K562 (cell line): ENCODE results near the gene DBT. TPM values are rescaled to one million over a fixed set of nuclear protein-coding genes. Genes with fewer than 3 reads are reported as not detected.

Experiments
- BACH1 ChIP-seq: fragments of 200-800 bp; sonication (Bioruptor generic); IDR thresholded peaks from 2 replicates; pipeline ENCODE4 v1.6.1; 2016; ENCODE audit warnings: missing genetic modification characterization, missing compliant biosample characterization
- BRF1 ChIP-seq: IDR thresholded peaks from 3 replicates; pipeline ENCODE4 v1.6.1; 2011; ENCODE audit warnings: borderline replicate concordance, mild to moderate bottlenecking; ENCODE audit not compliant: insufficient read length; ENCODE audit errors: extremely low read depth
- ESRRB ChIP-seq: fragments of 250-450 bp; sonication (Bioruptor Pico); IDR thresholded peaks from 2 replicates; pipeline ENCODE4 v1.5.0; 2020; ENCODE audit warnings: mild to moderate bottlenecking, moderate library complexity, borderline replicate concordance
- ETV1 ChIP-seq: fragments of 450-650 bp; conservative IDR thresholded peaks from 2 replicates; pipeline ENCODE4 v1.6.1; 2016; ENCODE audit warnings: missing genetic modification characterization, control low read depth, low read depth, missing compliant biosample characterization
- HDAC2 ChIP-seq: fragments of 450-650 bp; IDR thresholded peaks from 2 replicates; pipeline ENCODE4 v1.6.1; 2016; ENCODE audit warnings: mild to moderate bottlenecking
- KHSRP ChIP-seq: fragments of 450-650 bp; IDR thresholded peaks from 2 replicates; pipeline ENCODE4 v1.6.1; 2017
- MECOM ChIP-seq: fragments of 250-450 bp; sonication (Bioruptor Pico); IDR thresholded peaks from 2 replicates; pipeline ENCODE4 v1.8.0; 2022; ENCODE audit warnings: inconsistent platforms
- MEF2D ChIP-seq: conservative IDR thresholded peaks from 2 replicates; pipeline ENCODE4 v1.6.1; 2016; ENCODE audit warnings: low read depth, missing genetic modification characterization, missing compliant biosample characterization
- NRF1 ChIP-seq, 2 experiments: fragments of 450-650 bp; IDR thresholded peaks in 1 of 2; conservative IDR thresholded peaks in 1 of 2; 2 replicates each; pipeline ENCODE4 v1.6.1; 2014; ENCODE audit warnings: mild to moderate bottlenecking in 2 of 2
- PCBP1 ChIP-seq: fragments of 200-400 bp; formaldehyde crosslinking; IDR thresholded peaks from 2 replicates; pipeline ENCODE4 v1.6.1; 2018; ENCODE audit warnings: mild to moderate bottlenecking, low read depth, low read length; ENCODE audit not compliant: poor library complexity, severe bottlenecking
- SNIP1 ChIP-seq: fragments of 450-650 bp; IDR thresholded peaks from 2 replicates; pipeline ENCODE4 v1.7.1; 2017; ENCODE audit warnings: low read depth, mild to moderate bottlenecking
- TAF1 ChIP-seq: IDR thresholded peaks from 2 replicates; pipeline ENCODE4 v1.6.1; 2011; ENCODE audit warnings: mild to moderate bottlenecking, low read length, moderate library complexity; ENCODE audit not compliant: insufficient read depth, control insufficient read depth, severe bottlenecking; ENCODE audit errors: extremely low read depth
- TSC22D4 ChIP-seq: fragments of 450-650 bp; IDR thresholded peaks from 2 replicates; pipeline ENCODE4 v1.6.1; 2016; ENCODE audit warnings: missing genetic modification characterization, missing biosample characterization, control low read depth
- XRCC3 ChIP-seq: fragments of 450-650 bp; IDR thresholded peaks from 2 replicates; pipeline ENCODE4 v1.6.1; 2017; ENCODE audit warnings: mild to moderate bottlenecking, moderate library complexity
- ZC3H11A ChIP-seq: IDR thresholded peaks from 2 replicates; pipeline ENCODE4 v1.6.1; 2012; ENCODE audit warnings: low read depth, low read length, improper control_type of control experiment
- ZFPM2 ChIP-seq: fragments of 250-450 bp; sonication (Bioruptor Pico); IDR thresholded peaks from 2 replicates; pipeline ENCODE4 v1.5.1; 2022; ENCODE audit warnings: mild to moderate bottlenecking
- ZNF41 ChIP-seq: fragments of 250-450 bp; sonication (Bioruptor Pico); conservative IDR thresholded peaks from 2 replicates; pipeline ENCODE4 v1.4.0; 2020; ENCODE audit warnings: mild to moderate bottlenecking
- polyA plus RNA-seq, 8 experiments: library from polyadenylated mRNA; depleted of rRNA in 4 of 8; stranded (reverse) in 5 of 8; unstranded in 3 of 8; fragments of >200 nt; fragmentation: Nextera tagmentation in 2 of 8; fragmentation: Illumina TruSeq in 1 of 8; extraction: Ambion mirVana in 2 of 8; extraction: Trizol in 1 of 8; gene quantifications; 2 replicates each; pipeline versions ENCODE4 v1.2.1 to v1.2.3, GENCODE V29; 2011 to 2014; ENCODE audit warnings: inconsistent platforms in 1 of 8, missing spikeins in 1 of 8
- total RNA-seq, 7 experiments: library from RNA; depleted of rRNA in 6 of 7; stranded (reverse); fragments of >200 nt in 6 of 7; fragmentation: Illumina TruSeq in 2 of 7; extraction: Trizol in 2 of 7; gene quantifications; 2 replicates each; pipeline versions ENCODE4 v1.2.1 to v1.2.3, GENCODE V29; 2011 to 2021; ENCODE audit warnings: low replicate concordance in 1 of 7
- TF ChIP-seq, protein P1 (sequence below): fragments of 450-650 bp; IDR thresholded peaks from 2 replicates; pipeline ENCODE4 v1.6.1; 2016
- TF ChIP-seq, protein P2 (sequence below): fragments of 450-650 bp; conservative IDR thresholded peaks from 2 replicates; pipeline ENCODE4 v1.6.1; 2016; ENCODE audit warnings: missing genetic modification characterization, low read depth, mild to moderate bottlenecking, missing compliant biosample characterization, moderate library complexity
- TF ChIP-seq, protein P3 (sequence below): fragments of 250-450 bp; sonication (Bioruptor Pico); IDR thresholded peaks from 2 replicates; pipeline ENCODE4 v1.4.0; 2020; ENCODE audit warnings: mild to moderate bottlenecking
- TF ChIP-seq, protein P4 (sequence below): fragments of 150-350 bp; IDR thresholded peaks from 2 replicates; pipeline ENCODE4 v1.6.1; 2014; ENCODE audit warnings: low read depth, mild to moderate bottlenecking, low read length, borderline replicate concordance
- TF ChIP-seq, protein P5 (sequence below): IDR thresholded peaks from 3 replicates; pipeline ENCODE4 v1.6.1; 2011; ENCODE audit warnings: borderline replicate concordance, mild to moderate bottlenecking; ENCODE audit not compliant: insufficient read length, insufficient read depth

Gene DBT
- total and polyA plus RNA-seq, 9 of the 15 experiments (the other 6 are each of a cell fraction or from before 2014, with no cell fraction given): 2.7 to 13.5 (median 7.3) TPM

DNA sequence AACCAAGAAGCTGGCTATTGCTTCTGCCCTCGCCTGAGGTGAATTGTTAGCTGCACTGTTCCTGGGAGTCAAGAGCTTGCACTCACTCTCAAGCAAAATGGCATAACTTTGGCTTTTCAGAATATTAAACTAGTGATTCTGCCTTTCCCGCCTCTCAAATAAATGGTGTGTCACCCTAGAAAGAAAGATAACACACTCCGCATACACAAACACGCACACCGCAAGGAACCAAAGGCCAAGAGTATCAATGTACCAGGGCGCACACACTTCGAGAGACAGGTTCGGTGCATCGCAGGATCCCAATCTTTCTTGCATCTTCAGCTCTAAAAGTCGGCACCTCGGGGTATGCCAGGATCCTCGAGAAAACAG, 15.9 kb upstream of the DBT start (continued):
- TF ChIP-seq, protein P1, sequence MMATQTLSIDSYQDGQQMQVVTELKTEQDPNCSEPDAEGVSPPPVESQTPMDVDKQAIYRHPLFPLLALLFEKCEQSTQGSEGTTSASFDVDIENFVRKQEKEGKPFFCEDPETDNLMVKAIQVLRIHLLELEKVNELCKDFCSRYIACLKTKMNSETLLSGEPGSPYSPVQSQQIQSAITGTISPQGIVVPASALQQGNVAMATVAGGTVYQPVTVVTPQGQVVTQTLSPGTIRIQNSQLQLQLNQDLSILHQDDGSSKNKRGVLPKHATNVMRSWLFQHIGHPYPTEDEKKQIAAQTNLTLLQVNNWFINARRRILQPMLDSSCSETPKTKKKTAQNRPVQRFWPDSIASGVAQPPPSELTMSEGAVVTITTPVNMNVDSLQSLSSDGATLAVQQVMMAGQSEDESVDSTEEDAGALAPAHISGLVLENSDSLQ: no peak
- TF ChIP-seq MEF2D (tag) (no peak), ETV1 (tag) (0 out of 2 replicates have a peak, but pooled peaks have one; percentile 16), ZNF41 (CRISPR knock-in tag) (0 out of 2 replicates have a peak, but pooled peaks have one; percentile 31), NRF1 (conservative IDR thresholded peaks at IDR 0.05 in 1 of 2, IDR thresholded peaks at IDR 0.05 in 1 of 2) (no peak), ESRRB (no peak), TAF1 (no peak), MECOM (no peak), ZC3H11A (no peak), BACH1 (0 out of 2 replicates have a peak, but pooled peaks have one; percentile 42), TSC22D4 (tag) (no peak), BRF1 (no peak), PCBP1 (no peak), ZFPM2 (CRISPR knock-in tag) (no peak), HDAC2 (no peak), XRCC3 (no peak), KHSRP (no peak), SNIP1 (no peak)
- TF ChIP-seq, protein P2, sequence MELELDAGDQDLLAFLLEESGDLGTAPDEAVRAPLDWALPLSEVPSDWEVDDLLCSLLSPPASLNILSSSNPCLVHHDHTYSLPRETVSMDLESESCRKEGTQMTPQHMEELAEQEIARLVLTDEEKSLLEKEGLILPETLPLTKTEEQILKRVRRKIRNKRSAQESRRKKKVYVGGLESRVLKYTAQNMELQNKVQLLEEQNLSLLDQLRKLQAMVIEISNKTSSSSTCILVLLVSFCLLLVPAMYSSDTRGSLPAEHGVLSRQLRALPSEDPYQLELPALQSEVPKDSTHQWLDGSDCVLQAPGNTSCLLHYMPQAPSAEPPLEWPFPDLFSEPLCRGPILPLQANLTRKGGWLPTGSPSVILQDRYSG: peak; percentile 80
- TF ChIP-seq, protein P3, sequence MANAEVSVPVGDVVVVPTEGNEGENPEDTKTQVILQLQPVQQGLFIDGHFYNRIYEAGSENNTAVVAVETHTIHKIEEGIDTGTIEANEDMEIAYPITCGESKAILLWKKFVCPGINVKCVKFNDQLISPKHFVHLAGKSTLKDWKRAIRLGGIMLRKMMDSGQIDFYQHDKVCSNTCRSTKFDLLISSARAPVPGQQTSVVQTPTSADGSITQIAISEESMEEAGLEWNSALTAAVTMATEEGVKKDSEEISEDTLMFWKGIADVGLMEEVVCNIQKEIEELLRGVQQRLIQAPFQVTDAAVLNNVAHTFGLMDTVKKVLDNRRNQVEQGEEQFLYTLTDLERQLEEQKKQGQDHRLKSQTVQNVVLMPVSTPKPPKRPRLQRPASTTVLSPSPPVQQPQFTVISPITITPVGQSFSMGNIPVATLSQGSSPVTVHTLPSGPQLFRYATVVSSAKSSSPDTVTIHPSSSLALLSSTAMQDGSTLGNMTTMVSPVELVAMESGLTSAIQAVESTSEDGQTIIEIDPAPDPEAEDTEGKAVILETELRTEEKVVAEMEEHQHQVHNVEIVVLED (CRISPR knock-in tag): 0 out of 2 replicates have a peak, but pooled peaks have one; percentile 21
- TF ChIP-seq, protein P4, sequence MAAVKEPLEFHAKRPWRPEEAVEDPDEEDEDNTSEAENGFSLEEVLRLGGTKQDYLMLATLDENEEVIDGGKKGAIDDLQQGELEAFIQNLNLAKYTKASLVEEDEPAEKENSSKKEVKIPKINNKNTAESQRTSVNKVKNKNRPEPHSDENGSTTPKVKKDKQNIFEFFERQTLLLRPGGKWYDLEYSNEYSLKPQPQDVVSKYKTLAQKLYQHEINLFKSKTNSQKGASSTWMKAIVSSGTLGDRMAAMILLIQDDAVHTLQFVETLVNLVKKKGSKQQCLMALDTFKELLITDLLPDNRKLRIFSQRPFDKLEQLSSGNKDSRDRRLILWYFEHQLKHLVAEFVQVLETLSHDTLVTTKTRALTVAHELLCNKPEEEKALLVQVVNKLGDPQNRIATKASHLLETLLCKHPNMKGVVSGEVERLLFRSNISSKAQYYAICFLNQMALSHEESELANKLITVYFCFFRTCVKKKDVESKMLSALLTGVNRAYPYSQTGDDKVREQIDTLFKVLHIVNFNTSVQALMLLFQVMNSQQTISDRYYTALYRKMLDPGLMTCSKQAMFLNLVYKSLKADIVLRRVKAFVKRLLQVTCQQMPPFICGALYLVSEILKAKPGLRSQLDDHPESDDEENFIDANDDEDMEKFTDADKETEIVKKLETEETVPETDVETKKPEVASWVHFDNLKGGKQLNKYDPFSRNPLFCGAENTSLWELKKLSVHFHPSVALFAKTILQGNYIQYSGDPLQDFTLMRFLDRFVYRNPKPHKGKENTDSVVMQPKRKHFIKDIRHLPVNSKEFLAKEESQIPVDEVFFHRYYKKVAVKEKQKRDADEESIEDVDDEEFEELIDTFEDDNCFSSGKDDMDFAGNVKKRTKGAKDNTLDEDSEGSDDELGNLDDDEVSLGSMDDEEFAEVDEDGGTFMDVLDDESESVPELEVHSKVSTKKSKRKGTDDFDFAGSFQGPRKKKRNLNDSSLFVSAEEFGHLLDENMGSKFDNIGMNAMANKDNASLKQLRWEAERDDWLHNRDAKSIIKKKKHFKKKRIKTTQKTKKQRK: no peak
- TF ChIP-seq, protein P5, sequence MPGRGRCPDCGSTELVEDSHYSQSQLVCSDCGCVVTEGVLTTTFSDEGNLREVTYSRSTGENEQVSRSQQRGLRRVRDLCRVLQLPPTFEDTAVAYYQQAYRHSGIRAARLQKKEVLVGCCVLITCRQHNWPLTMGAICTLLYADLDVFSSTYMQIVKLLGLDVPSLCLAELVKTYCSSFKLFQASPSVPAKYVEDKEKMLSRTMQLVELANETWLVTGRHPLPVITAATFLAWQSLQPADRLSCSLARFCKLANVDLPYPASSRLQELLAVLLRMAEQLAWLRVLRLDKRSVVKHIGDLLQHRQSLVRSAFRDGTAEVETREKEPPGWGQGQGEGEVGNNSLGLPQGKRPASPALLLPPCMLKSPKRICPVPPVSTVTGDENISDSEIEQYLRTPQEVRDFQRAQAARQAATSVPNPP: no peak
